WI38 (cell line): ENCODE measurements around the gene FFAR1.

Source experiments
- H3K4me3 ChIP-seq: 2 replicates; pipeline ENCODE4 v1.5.1; 2011; ENCODE audit warnings: low read depth, mild to moderate bottlenecking, control low read depth, low read length
- TF ChIP-seq, protein P1 (sequence below): IDR thresholded peaks from 2 replicates; pipeline ENCODE4 v1.5.1; 2012; ENCODE audit warnings: low read depth, mild to moderate bottlenecking, control low read depth, low read length

FFAR1 gene

DNA sequence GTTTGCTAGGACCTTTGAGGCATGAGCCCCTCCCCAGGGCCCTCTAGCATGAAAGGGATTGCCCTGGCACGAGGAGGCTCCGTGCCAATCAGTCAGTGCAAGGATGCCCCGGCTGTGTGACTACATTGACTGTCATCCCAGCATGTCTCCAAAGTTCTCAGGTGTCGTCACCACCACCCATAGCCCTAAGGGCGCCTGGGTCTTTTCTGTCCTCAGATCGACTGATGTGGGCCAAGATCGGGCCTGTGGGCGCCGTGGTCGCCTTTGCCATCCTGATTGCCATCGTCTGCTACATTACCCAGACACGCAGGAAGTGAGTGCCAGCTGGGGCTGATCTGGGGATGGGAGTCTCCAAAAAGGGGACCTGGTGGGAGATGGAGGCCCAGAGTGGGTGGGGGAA, 37.4 kb upstream of the FFAR1 start:
- H3K4me3 ChIP-seq = no peak overlapping the region
- TF ChIP-seq, protein P1, sequence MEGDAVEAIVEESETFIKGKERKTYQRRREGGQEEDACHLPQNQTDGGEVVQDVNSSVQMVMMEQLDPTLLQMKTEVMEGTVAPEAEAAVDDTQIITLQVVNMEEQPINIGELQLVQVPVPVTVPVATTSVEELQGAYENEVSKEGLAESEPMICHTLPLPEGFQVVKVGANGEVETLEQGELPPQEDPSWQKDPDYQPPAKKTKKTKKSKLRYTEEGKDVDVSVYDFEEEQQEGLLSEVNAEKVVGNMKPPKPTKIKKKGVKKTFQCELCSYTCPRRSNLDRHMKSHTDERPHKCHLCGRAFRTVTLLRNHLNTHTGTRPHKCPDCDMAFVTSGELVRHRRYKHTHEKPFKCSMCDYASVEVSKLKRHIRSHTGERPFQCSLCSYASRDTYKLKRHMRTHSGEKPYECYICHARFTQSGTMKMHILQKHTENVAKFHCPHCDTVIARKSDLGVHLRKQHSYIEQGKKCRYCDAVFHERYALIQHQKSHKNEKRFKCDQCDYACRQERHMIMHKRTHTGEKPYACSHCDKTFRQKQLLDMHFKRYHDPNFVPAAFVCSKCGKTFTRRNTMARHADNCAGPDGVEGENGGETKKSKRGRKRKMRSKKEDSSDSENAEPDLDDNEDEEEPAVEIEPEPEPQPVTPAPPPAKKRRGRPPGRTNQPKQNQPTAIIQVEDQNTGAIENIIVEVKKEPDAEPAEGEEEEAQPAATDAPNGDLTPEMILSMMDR = no peak

DNA sequence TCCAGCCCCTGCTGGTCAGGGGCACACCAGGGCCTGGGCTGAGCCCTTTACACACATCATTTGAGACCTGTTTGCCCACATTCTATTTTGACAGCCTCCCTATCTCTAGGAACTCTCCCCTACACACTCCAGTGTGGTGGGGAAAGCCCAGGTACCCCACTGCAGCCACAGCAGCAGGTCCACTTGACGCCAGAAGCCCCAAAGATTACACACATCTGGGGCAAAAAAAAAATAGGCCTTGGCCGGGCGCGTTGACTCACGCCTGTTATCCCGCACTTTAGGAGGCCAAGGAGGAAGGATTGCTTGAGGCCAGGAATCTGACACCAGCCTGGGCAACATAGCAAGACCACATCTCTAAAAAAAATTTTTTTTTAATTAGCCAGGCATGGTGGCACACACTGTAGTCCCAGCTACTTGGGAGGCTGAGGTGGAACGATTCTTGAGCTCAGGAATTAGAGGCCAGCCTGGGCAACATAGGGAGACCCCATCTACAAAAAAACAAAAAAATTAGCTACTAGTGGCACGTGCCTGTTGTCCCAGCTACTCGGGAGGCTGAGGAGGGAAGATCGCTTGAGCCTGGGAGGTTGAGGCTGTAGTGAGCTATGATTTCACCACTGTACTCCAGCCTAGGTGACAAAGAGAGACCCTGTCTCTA, 36.8 kb upstream of the FFAR1 start:
- H3K4me3 ChIP-seq = no peak overlapping the region
- TF ChIP-seq, protein P1 = no peak

DNA sequence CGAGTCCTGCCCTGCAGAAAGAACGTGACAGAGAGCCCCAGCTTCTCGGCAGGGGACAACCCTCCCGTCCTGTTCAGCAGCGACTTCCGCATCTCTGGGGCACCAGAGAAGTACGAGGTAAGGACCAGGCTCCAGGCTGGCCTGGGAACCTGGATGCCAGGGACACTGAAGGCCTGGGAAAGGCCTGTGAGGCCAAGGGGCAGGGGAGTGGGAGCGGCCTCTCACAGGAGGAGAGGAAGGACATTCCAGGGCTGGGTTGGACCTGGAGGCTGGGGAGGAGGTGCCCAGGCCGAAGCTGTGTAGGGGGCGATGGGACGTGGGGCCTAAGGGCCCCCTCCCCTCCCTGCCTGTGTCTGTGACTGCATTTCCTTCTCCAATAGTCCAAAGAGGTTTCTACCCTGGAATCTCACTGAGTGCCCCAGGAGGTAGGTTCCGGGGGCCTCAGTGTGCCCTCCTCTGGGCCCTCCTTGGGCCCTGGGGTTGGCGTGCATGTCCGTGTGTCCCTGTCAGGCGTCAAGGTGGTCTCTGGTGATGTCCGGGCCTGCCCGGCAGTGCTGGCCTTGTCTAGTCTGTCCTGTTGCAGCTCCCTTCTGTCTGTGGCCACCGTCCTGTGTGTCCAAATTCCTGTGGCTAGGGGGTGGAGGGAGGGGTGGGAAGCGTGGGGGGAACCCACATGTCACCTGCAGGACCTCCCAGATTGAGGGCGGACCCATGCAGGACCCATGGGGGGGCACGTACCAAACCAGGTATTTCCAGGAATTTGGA, 35.6 kb upstream of the FFAR1 start:
- TF ChIP-seq, protein P1 = no peak
- no peak overlapping the region for H3K4me3 ChIP-seq

DNA sequence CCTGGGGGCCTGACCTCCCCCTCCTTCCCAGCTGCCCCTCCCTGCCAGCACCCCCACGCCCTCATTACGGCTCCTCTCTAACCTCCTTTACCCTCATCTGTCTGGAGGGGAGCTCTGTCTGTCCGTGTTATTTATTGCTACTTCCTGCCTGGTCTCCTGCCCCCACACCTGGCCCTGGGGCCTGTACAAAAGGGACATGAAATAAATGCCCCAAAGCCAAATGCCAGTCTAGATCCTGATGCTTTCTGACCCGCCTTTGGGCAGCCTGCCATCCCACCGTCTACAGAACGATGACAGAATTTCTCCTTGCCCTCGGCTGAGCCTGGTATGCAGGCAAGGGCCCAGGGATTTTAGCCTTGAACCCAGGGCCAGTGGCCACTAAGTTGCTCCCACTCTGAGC, 34.1 kb upstream of the FFAR1 start:
- TF ChIP-seq, protein P1 = no peak
- no peak overlapping the region for H3K4me3 ChIP-seq

DNA sequence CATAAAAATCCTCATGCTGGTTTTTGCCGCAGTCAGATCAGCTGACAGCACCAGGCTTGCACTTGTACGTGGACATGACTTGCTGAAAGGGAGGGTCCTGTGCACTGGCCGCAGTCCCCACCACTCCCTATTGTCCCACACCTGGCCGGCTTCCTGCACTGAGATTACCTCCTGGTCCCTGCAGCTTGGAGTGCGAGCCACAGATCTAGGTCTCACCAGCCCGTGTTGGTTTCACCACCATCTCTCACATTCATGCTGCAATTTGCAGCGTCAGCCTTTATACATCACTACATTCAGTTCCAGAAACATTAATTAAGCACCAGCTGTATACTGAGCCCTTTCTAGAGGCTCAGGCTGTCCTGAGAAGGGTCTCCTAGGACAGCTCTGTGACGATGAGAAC, 33.7 kb upstream of the FFAR1 start:
- no peak overlapping the region for H3K4me3 ChIP-seq

DNA sequence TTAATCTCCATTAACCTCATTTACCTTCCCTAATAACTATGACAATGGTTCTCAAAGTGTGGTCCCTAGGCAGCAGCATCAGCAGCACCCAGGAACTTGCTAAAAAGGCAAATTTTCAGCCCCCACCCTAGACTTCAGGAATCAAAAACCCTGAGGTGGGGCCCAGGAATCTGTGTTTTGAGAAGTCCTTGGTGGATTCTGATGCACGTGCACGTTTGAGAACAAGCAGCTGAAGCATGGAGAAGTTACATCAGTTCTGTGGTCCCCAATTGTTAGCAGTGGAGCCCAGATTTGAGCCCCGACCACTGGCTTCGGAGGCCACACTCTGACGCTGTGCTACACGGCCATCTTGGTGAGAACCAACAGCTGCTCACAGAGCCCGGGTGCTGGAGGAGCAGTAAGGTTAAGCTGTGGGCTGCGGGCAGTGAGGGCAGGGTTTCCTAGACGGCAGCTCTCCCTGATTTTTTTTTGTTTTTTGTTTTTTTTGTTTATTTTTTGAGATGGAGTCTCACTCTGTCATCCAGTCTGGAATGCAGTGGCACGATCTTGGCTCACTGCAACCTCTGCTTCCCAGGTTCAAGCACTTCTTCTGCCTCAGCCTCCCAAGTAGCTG, 32.7 kb upstream of the FFAR1 start:
- no peak overlapping the region for H3K4me3 ChIP-seq
- TF ChIP-seq, protein P1 = no peak

More for the DNA sequence above, 33.7 kb upstream of the FFAR1 start:
- TF ChIP-seq, protein P1 = no peak

DNA sequence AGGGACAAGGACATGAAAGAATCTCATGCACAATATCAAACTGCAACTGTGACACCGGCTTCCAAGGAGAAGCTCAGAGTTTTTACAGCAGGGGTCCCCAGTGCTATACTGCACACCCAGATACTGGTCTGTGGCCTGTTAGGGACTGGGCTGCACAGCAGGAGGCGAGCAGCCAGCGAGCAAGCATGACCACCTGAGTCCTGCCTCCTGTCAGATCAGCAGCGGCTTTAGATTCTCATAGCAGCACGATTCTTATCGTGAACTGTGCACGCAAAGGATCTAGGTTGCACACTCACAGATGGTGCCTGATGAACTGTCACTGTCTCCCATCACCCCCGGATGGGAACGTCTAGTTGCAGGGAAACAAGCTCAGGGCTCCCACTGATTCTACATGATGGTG, 31.8 kb upstream of the FFAR1 start:
- TF ChIP-seq, protein P1 = no peak
- no peak overlapping the region for H3K4me3 ChIP-seq
